LNCaP clone FGC (cell line): ENCODE measurements around the gene EXOC6B.

Experiments used
- DNase-seq: peaks from one replicate; pipeline ENCODE4 v3.0.0-alpha.2; 2011; ENCODE audit warnings: low read depth
- H3K4me3 ChIP-seq: 2 replicates; pipeline ENCODE4 v1.5.1; 2011; ENCODE audit warnings: mild to moderate bottlenecking, low read depth, low read length, control low read depth
- CTCF ChIP-seq: IDR thresholded peaks from 2 replicates; pipeline ENCODE4 v1.5.1; 2012; ENCODE audit warnings: mild to moderate bottlenecking; ENCODE audit not compliant: control insufficient read depth, insufficient read depth; ENCODE audit errors: extremely low read depth

Gene EXOC6B

DNA sequence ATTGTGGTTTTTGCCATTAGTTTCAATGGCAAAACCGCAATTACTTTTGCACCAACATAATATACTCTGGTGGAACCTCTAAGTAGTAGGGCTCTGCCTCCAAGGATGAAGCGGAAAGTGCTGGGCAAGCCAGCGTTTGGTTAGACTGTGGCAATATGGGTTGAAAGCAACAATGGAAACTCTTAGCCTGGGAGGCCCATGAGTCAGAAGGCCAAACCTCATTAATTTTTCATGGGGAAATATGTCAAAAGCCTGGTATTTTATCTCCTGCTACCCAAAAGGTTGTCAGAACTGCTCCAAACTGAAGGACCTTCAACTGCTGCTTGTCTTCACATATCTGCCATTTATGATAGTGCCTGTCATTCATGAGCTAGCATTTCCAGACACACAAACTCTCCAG is 499.1 kb downstream of the EXOC6B start:
- no peak overlapping the region for H3K4me3 ChIP-seq
- DNase-seq, result no peak
- TF ChIP-seq CTCF, result no peak

GRCh38 chr2:72325592-72326422 is 500.0 kb downstream of the EXOC6B start:
- H3K4me3 ChIP-seq, result no peak overlapping the region
- peak; percentile 45 for TF ChIP-seq CTCF
- no peak for DNase-seq

GRCh38 chr2:72316774-72317173 is 509.1 kb downstream of the EXOC6B start:
- DNase-seq, result no peak

DNA sequence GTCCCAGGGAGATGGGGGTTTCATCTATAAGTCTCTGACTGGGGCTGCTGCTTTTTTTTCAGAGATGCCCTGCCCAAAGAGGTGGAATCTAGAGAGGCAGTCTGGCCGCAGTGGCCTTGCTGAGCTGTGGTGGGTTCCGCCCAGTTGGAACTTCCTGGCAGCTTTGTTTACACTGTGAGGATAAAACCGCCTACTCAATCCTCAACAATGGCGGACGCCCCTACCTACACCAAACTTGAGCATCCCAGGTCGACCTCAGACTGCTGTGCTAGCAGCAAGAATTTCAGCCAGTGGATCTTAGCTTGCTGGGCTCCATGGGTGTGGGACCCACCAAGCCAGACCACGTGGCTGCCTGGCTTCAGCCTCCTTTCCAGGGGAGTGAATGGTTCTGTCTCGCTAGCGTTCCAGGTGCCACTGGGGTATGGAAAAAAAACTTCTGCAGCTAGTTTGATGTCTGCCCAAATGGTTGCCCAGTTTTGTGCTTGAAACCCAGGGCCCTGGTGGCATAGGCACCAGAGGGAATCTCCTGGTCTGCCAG is 525.6 kb downstream of the EXOC6B start:
- TF ChIP-seq CTCF, result no peak
- no peak for DNase-seq
- H3K4me3 ChIP-seq, result no peak overlapping the region

More at GRCh38 chr2:72316774-72317173, 509.1 kb downstream of the EXOC6B start:
- no peak overlapping the region for H3K4me3 ChIP-seq
- no peak for TF ChIP-seq CTCF

GRCh38 chr2:72293620-72294019 is 532.2 kb downstream of the EXOC6B start:
- no peak for TF ChIP-seq CTCF
- no peak for DNase-seq
- no peak overlapping the region for H3K4me3 ChIP-seq

DNA sequence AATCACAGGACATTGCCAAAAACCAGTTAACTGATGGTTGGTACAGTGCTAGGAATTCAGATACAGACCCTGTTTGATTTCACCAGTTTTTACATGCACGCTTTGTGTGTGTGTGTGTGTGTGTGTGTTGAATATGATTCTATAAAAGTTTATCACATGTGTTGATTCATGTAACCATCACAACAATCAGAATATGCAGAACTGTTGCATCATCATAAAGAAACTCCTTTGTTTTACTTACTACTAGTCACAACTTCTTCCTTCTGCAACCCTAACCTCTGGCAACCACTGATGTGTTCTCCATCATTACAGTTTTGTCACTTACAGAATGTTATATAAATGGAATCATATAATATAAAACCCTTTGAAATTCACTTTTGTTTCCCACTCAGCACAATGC is 533.4 kb downstream of the EXOC6B start:
- H3K4me3 ChIP-seq, result no peak overlapping the region
- no peak for DNase-seq
- TF ChIP-seq CTCF, result no peak
